ENCODE results near the gene UBE4A.

The UBE4A gene

DNA sequence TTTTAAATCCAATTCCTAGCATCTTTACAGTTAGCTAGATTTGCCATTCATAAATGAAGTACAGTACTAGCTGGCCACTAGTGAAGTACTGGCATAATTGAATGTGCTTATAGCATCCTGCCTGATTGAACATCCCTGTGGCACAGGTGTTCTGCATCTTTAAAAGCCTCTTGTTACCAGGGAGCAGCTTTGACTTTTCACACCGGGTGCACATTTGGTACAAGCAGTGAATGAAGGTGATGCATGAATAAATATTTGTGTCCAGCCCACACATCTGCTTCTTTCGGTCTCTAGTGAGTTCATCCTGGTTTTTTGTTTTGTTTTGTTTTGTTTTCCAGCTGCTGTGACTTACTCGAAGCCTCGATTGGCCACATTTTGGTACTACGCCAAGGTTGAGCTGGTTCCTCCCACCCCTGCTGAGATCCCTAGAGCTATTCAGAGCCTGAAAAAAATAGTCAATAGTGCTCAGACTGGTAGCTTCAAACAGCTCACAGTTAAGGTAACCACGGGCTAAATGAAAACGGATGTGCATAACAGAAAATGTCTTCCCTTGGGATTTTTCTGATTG is 47.3 kb downstream of the UBE4A start:
- in situ Hi-C loops (cut with HindIII; ENCODE audit: low pct_ligation_motif_present, low sequenced_read_pairs): no loop called here
- peaks cover 7% of the 10 kb centered on the region for H3K36me3 ChIP-seq (replicated peaks)
- no peak overlapping the region for H3K4me3 ChIP-seq (ENCODE audit: low read depth, low read length)
- H3K27ac ChIP-seq: peak overlapping the region; percentile 17
- no peaks in the 10 kb centered on the region for H3K27me3 ChIP-seq (replicated peaks)
- peak; percentile 69 for DNase-seq
- TF ChIP-seq, protein P1, sequence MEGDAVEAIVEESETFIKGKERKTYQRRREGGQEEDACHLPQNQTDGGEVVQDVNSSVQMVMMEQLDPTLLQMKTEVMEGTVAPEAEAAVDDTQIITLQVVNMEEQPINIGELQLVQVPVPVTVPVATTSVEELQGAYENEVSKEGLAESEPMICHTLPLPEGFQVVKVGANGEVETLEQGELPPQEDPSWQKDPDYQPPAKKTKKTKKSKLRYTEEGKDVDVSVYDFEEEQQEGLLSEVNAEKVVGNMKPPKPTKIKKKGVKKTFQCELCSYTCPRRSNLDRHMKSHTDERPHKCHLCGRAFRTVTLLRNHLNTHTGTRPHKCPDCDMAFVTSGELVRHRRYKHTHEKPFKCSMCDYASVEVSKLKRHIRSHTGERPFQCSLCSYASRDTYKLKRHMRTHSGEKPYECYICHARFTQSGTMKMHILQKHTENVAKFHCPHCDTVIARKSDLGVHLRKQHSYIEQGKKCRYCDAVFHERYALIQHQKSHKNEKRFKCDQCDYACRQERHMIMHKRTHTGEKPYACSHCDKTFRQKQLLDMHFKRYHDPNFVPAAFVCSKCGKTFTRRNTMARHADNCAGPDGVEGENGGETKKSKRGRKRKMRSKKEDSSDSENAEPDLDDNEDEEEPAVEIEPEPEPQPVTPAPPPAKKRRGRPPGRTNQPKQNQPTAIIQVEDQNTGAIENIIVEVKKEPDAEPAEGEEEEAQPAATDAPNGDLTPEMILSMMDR (IDR thresholded peaks at IDR 0.05; ENCODE audit: low read depth, low read length, missing control alignments): no peak

DNA sequence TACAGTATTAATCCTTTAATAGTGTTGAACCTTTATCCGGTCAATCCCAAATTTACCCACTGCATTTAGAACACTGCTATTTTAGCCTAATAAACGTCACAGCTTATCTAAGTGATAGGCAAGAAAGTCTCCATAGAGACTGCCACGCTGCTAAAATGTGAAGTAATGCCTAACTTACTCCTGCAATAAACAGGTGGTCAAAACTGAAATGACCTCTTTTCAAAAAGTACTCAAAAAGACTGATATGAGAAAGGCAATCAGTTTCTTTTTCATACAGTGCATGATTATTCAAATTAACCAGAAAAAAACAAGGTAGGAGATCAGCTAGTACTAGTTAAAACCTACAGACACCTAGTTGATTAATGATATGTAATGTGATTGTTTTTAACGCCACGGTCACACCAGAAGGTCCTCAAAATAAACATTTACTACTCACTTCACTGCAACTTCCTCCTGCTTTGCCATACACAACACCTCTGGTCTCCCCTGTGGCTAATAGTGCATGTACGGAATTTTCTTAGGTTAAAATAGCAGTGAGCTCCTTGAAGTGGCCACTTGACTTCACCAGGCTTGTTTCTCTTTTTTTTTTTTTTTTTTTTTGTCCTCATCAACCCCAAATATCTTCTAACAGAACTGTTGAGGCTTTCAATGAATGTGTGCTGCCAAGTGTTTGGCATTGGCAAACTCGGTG is 50.8 kb downstream of the UBE4A start:
- no peak for DNase-seq
- TF ChIP-seq, protein P1 (IDR thresholded peaks at IDR 0.05; ENCODE audit: low read depth, low read length, missing control alignments): no peak
- Histone ChIP-seq H3K27ac (no peak overlapping the region), H3K36me3 (replicated peaks) (peaks cover 7% of the 10 kb centered on the region), H3K4me3 (ENCODE audit: low read depth, low read length) (no peak overlapping the region), H3K27me3 (replicated peaks) (no peaks in the 10 kb centered on the region)
- in situ Hi-C loops (cut with HindIII; ENCODE audit: low pct_ligation_motif_present, low sequenced_read_pairs): no loop called here

DNA sequence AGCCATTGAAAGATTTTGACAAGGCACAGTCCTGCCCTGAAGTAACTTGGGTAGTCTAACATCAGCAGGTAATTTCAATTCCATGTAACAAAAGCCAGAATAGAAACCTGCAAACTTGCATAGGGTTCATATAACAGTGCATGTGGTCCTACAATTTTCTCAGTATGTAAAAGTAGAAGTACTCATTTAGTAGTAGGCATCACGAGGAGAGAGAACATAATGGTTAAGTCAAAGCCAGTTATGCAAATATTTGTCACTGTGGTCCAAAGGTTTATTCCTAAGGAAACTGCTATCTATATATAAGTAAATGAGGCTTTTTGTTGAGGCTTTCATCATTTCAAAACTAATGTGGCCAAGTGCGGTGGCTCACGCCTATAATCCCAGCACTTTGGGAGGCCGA is 52.1 kb downstream of the UBE4A start:
- TF ChIP-seq, protein P1 (IDR thresholded peaks at IDR 0.05; ENCODE audit: low read depth, low read length, missing control alignments): no peak
- in situ Hi-C loops (cut with HindIII; ENCODE audit: low pct_ligation_motif_present, low sequenced_read_pairs): no loop called here
- no peak for DNase-seq
- H3K27ac ChIP-seq: no peak overlapping the region
- H3K4me3 ChIP-seq (ENCODE audit: low read depth, low read length): no peak overlapping the region
- H3K27me3 ChIP-seq (replicated peaks): no peaks in the 10 kb centered on the region
- peaks cover 7% of the 10 kb centered on the region for H3K36me3 ChIP-seq (replicated peaks)

DNA sequence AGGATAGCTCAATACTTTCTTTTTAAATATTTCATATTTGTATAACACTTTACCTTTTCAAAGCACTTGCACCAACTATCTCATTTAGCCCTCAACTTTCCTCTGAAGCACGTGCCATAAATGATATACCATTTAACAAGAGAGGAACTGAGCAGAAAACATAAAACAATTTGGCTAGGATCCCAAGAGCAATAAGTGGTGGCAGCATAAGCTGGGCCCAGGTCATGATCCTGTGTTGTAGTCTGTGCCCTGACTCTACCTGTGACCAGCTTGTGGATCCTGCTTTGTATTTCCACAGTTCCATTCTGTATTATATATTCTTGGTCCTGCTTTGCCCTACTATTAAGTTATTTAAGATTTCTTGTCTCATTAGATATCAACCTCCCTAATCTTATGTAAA is 53.5 kb downstream of the UBE4A start:
- H3K27me3 ChIP-seq (replicated peaks): no peaks in the 10 kb centered on the region
- TF ChIP-seq, protein P1 (IDR thresholded peaks at IDR 0.05; ENCODE audit: low read depth, low read length, missing control alignments): no peak
- H3K4me3 ChIP-seq (ENCODE audit: low read depth, low read length): no peak overlapping the region
- DNase-seq: no peak
- no peak overlapping the region for H3K27ac ChIP-seq
- no peaks in the 10 kb centered on the region for H3K36me3 ChIP-seq (replicated peaks)
- in situ Hi-C loops (cut with HindIII; ENCODE audit: low pct_ligation_motif_present, low sequenced_read_pairs): no loop called here

DNA sequence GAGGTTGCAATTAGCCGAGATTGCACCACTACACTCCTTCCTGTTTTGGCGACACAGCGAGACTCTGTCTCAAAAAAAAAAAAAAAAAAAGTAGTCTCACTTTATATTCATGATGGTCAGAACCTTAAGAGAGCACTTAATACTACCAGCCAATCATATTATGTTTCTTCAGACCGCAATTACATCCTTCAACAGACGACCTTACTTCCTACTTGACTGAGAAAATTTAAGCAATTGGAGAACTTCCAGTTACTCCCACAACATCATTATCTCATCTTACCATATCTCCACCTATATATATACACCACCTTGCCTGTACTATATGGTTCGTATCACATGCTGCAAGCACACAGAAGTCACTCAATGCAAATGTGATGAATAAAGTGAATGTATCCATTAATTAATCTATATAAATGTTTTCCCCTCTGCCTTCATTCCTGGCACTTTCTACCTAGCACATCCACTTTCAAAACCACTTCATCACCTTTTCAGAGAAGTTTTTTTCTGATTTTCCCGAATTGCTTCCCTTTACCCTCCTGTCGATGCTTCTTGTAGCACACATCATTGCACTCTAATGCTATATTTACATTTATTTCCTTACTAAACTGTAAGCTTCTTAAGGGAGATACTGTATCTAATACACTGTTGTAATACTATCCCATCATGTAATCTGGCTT is 55.8 kb downstream of the UBE4A start:
- no peaks in the 10 kb centered on the region for H3K36me3 ChIP-seq (replicated peaks)
- peak overlapping the region; percentile 17 for H3K27ac ChIP-seq
- in situ Hi-C loops (cut with HindIII; ENCODE audit: low pct_ligation_motif_present, low sequenced_read_pairs): no loop called here
- no peaks in the 10 kb centered on the region for H3K27me3 ChIP-seq (replicated peaks)
- TF ChIP-seq, protein P1 (IDR thresholded peaks at IDR 0.05; ENCODE audit: low read depth, low read length, missing control alignments): no peak
- DNase-seq: no peak
- no peak overlapping the region for H3K4me3 ChIP-seq (ENCODE audit: low read depth, low read length)

All from brain microvascular endothelial cell (primary cell).